CD4-positive, alpha-beta T cell treated with Interleukin-15 for 4 hours (primary cell): ENCODE measurements around the gene CNTNAP2.
"Not testable (repeated sequence)": the region's sequence is repeated elsewhere in the genome, so short reads cannot be mapped to it uniquely, and the experiment has no call there.

Source experiments
- DNase-seq: peaks from one replicate; pipeline ENCODE4 v3.0.0-alpha.2; 2020; ENCODE audit warnings: low spot score

Gene CNTNAP2

GRCh38 chr7:147567043-147567442, 1450.4 kb downstream of the CNTNAP2 start:
- DNase-seq, result no peak

- no peak for DNase-seq
Measured at GRCh38 chr7:147569116-147569913, 1452.7 kb downstream of the CNTNAP2 start.

GRCh38 chr7:147570390-147570789, 1453.8 kb downstream of the CNTNAP2 start:
- no peak for DNase-seq

GRCh38 chr7:147571436-147572185, 1455.0 kb downstream of the CNTNAP2 start:
- DNase-seq, result no peak

- no peak for DNase-seq
Measured at GRCh38 chr7:147578196-147578595, 1461.6 kb downstream of the CNTNAP2 start.

- no peak for DNase-seq
Measured at GRCh38 chr7:147579148-147579547, 1462.5 kb downstream of the CNTNAP2 start.

- no peak for DNase-seq
Measured at GRCh38 chr7:147584771-147585193, 1468.2 kb downstream of the CNTNAP2 start.

GRCh38 chr7:147586110-147586509, 1469.5 kb downstream of the CNTNAP2 start:
- no peak for DNase-seq

- no peak for DNase-seq
Measured at GRCh38 chr7:147586526-147586925, 1469.9 kb downstream of the CNTNAP2 start.

- no peak for DNase-seq
Measured at GRCh38 chr7:147593271-147594057, 1476.9 kb downstream of the CNTNAP2 start.

GRCh38 chr7:147595042-147595441, 1478.4 kb downstream of the CNTNAP2 start:
- no peak for DNase-seq

GRCh38 chr7:147598687-147599086, 1482.1 kb downstream of the CNTNAP2 start:
- not testable (repeated sequence) for DNase-seq

- no peak for DNase-seq
Measured at GRCh38 chr7:147605323-147605722, 1488.7 kb downstream of the CNTNAP2 start.

- DNase-seq, result no peak
Measured at GRCh38 chr7:147607157-147607800, 1490.7 kb downstream of the CNTNAP2 start.

GRCh38 chr7:147611431-147611830, 1494.8 kb downstream of the CNTNAP2 start:
- no peak for DNase-seq

- no peak for DNase-seq
Measured at GRCh38 chr7:147635288-147635687, 1518.7 kb downstream of the CNTNAP2 start.

GRCh38 chr7:147636553-147636952, 1520.0 kb downstream of the CNTNAP2 start:
- DNase-seq, result no peak

GRCh38 chr7:147638566-147638965, 1522.0 kb downstream of the CNTNAP2 start:
- DNase-seq, result no peak

GRCh38 chr7:147639037-147639436, 1522.4 kb downstream of the CNTNAP2 start:
- no peak for DNase-seq

- no peak for DNase-seq
Measured at GRCh38 chr7:147639751-147640150, 1523.2 kb downstream of the CNTNAP2 start.

GRCh38 chr7:147640821-147641220, 1524.2 kb downstream of the CNTNAP2 start:
- DNase-seq, result no peak

GRCh38 chr7:147646568-147646967, 1530.0 kb downstream of the CNTNAP2 start:
- no peak for DNase-seq
